ENCODE results near the gene PLRG1. TPM values are rescaled to one million over a fixed set of nuclear protein-coding genes. Genes with fewer than 3 reads are reported as not detected.

The PLRG1 gene
- total RNA-seq, 1 experiment from 2014 or later, result 58.4 TPM

- DNase-seq (ENCODE audit: low read depth), result no peak
Observed at GRCh38 chr4:154574311-154574710, 24.1 kb upstream of the PLRG1 start.

GRCh38 chr4:154573190-154573870 lies 23.1 kb upstream of the PLRG1 start:
- no peak for DNase-seq (ENCODE audit: low read depth)

- no peak for DNase-seq (ENCODE audit: low read depth)
Observed at GRCh38 chr4:154569584-154569983, 19.4 kb upstream of the PLRG1 start.

GRCh38 chr4:154569028-154569427 lies 18.8 kb upstream of the PLRG1 start:
- DNase-seq (ENCODE audit: low read depth), result no peak

GRCh38 chr4:154566639-154567204 lies 16.5 kb upstream of the PLRG1 start:
- no peak for DNase-seq (ENCODE audit: low read depth)

GRCh38 chr4:154565704-154566103 lies 15.5 kb upstream of the PLRG1 start:
- no peak for DNase-seq (ENCODE audit: low read depth)

GRCh38 chr4:154564311-154564710 lies 14.1 kb upstream of the PLRG1 start:
- DNase-seq (ENCODE audit: low read depth), result no peak

GRCh38 chr4:154562697-154563254 lies 12.6 kb upstream of the PLRG1 start, which contains the start of gene FGB:
TSS of gene FGB (plus strand) at chr4:154563011. CDS start at chr4:154563019, 8 bp downstream.
- DNase-seq (ENCODE audit: low read depth), result no peak

GRCh38 chr4:154560824-154561231 lies 10.6 kb upstream of the PLRG1 start:
- DNase-seq (ENCODE audit: low read depth), result peak; percentile 30

GRCh38 chr4:154560419-154560801 lies 10.2 kb upstream of the PLRG1 start:
- no peak for DNase-seq (ENCODE audit: low read depth)

GRCh38 chr4:154559494-154560418 lies 9.6 kb upstream of the PLRG1 start:
- DNase-seq (ENCODE audit: low read depth), result peak; percentile 32

- DNase-seq (ENCODE audit: low read depth), result no peak
Observed at GRCh38 chr4:154559141-154559493, 8.9 kb upstream of the PLRG1 start.

- DNase-seq (ENCODE audit: low read depth), result peak; percentile 62
Observed at GRCh38 chr4:154551872-154552686, 1.9 kb upstream of the PLRG1 start.

- no peak for DNase-seq (ENCODE audit: low read depth)
Observed at GRCh38 chr4:154545689-154546088, 4.5 kb downstream of the PLRG1 start.

GRCh38 chr4:154542271-154542879 lies 7.8 kb downstream of the PLRG1 start:
- no peak for DNase-seq (ENCODE audit: low read depth)

- no peak for DNase-seq (ENCODE audit: low read depth)
Observed at GRCh38 chr4:154534296-154534695, 15.9 kb downstream of the PLRG1 start.

- no peak for DNase-seq (ENCODE audit: low read depth)
Observed at GRCh38 chr4:154529728-154530519, 20.3 kb downstream of the PLRG1 start.

- DNase-seq (ENCODE audit: low read depth), result no peak
Observed at GRCh38 chr4:154528869-154529268, 21.3 kb downstream of the PLRG1 start.

- no peak for DNase-seq (ENCODE audit: low read depth)
Observed at GRCh38 chr4:154527308-154527707, 22.9 kb downstream of the PLRG1 start.

GRCh38 chr4:154526151-154526550 lies 24.0 kb downstream of the PLRG1 start:
- DNase-seq (ENCODE audit: low read depth), result no peak
